LNCAP (cell line): ENCODE results near the gene SMIM45.

Experiments used
- CTCF ChIP-seq: fragments of 450-650 bp; IDR thresholded peaks from 2 replicates; pipeline ENCODE4 v1.5.1; 2017; ENCODE audit warnings: mild to moderate bottlenecking

Gene SMIM45

GRCh38 chr22:41946629-41947423, 5.1 kb upstream of the SMIM45 start, which contains the start of gene CENPM:
Gene CENPM (minus strand): TSS chr22:41947152. CDS start chr22:41947076, 76 bp downstream.
- no peak for TF ChIP-seq CTCF

DNA sequence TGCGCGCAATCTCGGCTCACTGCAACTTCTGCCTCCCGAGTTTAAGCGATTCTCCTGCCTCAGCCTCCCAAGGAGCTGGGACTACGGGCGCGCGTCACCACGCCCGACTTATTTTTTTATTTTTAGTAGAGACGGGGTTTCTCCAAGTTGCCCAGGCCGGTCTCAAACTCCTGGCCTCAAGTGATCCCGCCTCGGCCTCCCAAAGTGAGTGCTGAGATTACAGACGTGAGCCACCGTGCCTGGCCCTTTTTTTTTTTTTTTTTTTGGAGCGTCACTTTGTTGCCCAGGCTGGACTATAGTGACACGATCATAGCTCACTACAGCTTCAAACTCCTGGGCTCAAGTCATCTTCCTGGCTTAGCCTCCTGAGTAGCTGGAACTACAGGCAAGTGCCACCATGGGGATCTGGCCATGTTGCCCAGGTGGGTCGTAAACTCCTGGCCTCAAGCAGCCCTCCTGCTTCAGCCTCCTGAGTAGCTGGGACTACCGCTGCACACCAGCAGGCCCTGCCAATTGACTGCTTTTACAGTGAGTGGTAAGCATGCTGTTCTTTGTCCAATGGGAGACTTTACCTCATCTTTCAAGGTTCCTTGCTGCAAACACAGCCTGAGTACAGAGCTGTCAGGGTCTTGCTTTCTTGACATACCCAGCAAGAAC, 4.4 kb upstream of the SMIM45 start:
- TF ChIP-seq CTCF: no peak

- TF ChIP-seq CTCF: no peak
Observed at GRCh38 chr22:41948142-41948541, 3.8 kb upstream of the SMIM45 start.

DNA sequence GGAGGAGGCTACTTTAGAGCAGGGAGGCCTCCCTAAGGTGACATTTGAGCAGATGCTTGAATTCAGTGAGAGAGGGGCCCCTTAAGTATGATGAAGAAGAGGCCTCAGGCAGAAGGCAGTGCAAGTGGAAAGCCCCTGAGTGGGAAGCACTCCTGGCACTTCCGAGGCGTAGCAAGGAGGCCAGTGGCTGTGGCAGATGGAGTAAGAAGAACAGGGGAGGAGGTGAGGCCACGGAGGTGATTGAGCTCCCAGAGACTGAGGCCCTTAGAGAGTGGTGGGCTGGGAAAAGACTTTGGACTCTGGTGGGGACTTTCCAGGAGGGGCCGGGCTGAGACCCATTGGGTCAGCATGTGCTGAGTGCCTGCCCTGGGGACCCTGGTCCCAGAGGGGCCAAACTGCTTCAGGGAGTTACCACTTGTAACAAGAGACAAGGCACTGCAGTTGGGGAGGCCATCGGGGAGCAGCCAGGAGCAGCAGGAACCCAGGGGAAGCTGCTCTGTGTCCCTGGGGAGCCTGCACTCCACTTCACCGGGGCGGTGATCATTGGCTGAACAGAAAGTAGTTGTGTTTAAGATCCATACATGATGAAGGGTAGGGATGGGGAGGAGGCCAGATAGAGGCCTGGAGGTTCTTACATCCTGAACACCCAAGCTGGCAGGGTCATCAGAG, 2.5 kb upstream of the SMIM45 start:
- TF ChIP-seq CTCF: no peak

DNA sequence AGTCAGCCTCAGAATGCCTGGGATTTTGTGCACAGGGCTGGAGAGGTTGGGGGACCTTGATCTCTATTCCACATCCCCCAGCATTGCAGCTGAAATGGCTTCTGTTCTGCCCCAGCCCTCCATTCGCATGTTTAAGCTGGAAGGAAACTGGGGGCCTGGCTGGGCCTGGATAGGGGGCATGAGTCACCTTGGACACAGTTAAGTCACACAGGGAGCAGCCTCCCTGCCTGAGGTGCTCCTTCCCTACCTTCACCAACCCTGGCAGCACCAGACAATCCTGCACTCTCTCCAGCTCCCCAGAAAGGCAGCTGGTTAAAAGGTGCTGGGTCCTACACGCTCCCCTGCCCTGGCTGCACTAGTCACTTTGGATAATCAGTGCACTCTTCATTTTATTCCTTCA, 763 bp downstream of the SMIM45 start:
- TF ChIP-seq CTCF: no peak

DNA sequence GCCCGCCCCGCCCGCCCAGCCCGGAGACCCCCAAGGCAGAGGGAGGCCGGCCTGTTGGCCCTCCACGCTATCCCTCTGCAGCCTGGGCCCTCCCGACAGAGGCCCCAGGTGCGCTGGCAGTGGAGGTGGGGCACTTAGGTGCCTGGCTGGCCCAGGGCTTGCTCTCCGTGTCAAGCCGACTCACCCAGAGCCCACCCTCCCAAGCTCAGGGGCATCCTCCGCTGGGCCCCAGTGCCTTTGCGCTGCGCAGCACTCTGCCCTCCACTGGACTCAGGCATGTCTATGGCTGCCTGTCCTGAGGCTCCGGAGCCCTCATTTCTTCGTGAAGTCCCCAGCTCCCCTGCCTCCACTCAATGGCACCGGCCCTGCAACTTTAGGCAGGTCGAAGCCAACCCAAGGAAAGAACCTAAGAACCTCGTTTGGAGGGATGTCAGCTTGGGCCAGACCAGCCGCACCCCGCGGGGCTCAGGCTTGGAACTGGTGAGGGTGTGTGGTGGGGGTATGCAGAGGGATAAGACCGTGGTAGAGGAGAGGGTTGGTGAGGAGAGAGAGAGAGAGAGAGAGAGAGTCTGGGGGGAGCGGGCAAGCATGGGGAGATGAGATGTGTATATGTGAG, 6.1 kb downstream of the SMIM45 start:
- no peak for TF ChIP-seq CTCF

DNA sequence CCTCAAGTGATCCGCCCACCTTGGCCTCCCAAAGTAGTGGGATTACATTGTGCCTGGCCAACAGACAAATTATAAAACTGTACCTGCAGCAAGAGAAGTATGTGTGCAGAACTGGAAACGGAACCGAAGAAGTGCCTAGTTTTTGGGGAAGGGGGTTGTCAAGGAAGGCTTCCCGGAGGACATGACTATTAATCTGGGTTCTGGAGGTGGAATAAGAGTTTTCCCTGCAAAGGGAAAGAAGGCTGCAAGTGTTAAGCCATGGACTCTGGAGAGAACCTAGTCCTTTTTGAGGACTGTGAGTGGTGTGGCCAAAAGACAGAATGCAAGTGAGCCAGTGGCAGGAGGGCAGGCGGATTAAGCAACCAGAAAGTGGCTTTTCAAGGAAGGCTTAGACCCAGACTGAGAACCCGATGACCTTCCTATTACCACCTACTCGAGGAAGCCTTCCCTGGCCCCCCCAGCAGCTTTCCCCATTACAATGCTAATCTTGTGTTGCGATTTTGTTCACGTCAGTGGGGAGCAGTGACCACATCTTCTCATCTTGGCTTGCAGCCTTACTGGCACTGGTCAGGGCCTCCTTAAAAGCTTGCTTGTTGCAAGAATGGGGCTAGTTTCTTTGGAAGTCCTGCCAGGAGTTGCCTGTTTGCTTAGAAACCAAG, 11.6 kb downstream of the SMIM45 start:
- TF ChIP-seq CTCF: no peak
